Mononuclear cell (primary cell): ENCODE measurements around the gene ZDHHC19. TPM values are rescaled to one million over a fixed set of nuclear protein-coding genes. Genes with fewer than 3 reads are reported as not detected.

Experiments
- H3K27me3 ChIP-seq: 2 replicates; pipeline ENCODE4 v1.6.0; 2011; ENCODE audit warnings: low read length, control low read depth; ENCODE audit not compliant: insufficient read depth
- H3K4me1 ChIP-seq: 2 replicates; pipeline ENCODE4 v1.5.1; 2011; ENCODE audit warnings: mild to moderate bottlenecking, low read length, control low read depth; ENCODE audit not compliant: insufficient read depth
- H3K4me3 ChIP-seq: 2 replicates; pipeline ENCODE4 v1.5.1; 2011; ENCODE audit warnings: mild to moderate bottlenecking, low read length, moderate library complexity
- H3K9me3 ChIP-seq: 2 replicates; pipeline ENCODE4 v1.5.1; 2011; ENCODE audit warnings: low read depth, mild to moderate bottlenecking, control low read depth, low read length
- total RNA-seq: library from RNA; depleted of rRNA; stranded (reverse); fragments of >200 nt; gene quantifications from one replicate; pipeline ENCODE4 v1.2.3, GENCODE V29; 2012

Gene ZDHHC19
- total RNA-seq, 1 donor: not detected

GRCh38 chr3:196232882-196233251 lies 21.7 kb upstream of the ZDHHC19 start:
- no peaks in the 10 kb centered on the region for H3K27me3 ChIP-seq
- no peak overlapping the region for H3K4me3 ChIP-seq
- H3K4me1 ChIP-seq: peaks cover 7% of the 10 kb centered on the region
- no peaks in the 10 kb centered on the region for H3K9me3 ChIP-seq

GRCh38 chr3:196232154-196232881 lies 21.1 kb upstream of the ZDHHC19 start:
- Histone ChIP-seq H3K4me3 (no peak overlapping the region), H3K9me3 (no peaks in the 10 kb centered on the region), H3K4me1 (peaks cover 7% of the 10 kb centered on the region), H3K27me3 (no peaks in the 10 kb centered on the region)

GRCh38 chr3:196227629-196228493 lies 16.7 kb upstream of the ZDHHC19 start:
- H3K9me3 ChIP-seq: no peaks in the 10 kb centered on the region
- H3K27me3 ChIP-seq: no peaks in the 10 kb centered on the region
- peaks cover 7% of the 10 kb centered on the region for H3K4me1 ChIP-seq
- H3K4me3 ChIP-seq: no peak overlapping the region

- no peaks in the 10 kb centered on the region for H3K27me3 ChIP-seq
- H3K9me3 ChIP-seq: no peaks in the 10 kb centered on the region
- H3K4me3 ChIP-seq: no peak overlapping the region
- H3K4me1 ChIP-seq: no peaks in the 10 kb centered on the region
These were observed 15.9 kb upstream of the ZDHHC19 start for GRCh38 chr3:196227121-196227561.

GRCh38 chr3:196225763-196226364 lies 14.7 kb upstream of the ZDHHC19 start:
- no peaks in the 10 kb centered on the region for H3K27me3 ChIP-seq
- H3K4me1 ChIP-seq: peaks cover 6% of the 10 kb centered on the region
- no peaks in the 10 kb centered on the region for H3K9me3 ChIP-seq
- no peak overlapping the region for H3K4me3 ChIP-seq

- no peaks in the 10 kb centered on the region for H3K27me3 ChIP-seq
These were observed 13.9 kb upstream of the ZDHHC19 start for GRCh38 chr3:196225086-196225485.

GRCh38 chr3:196222876-196223595 lies 11.8 kb upstream of the ZDHHC19 start:
- H3K4me1 ChIP-seq: peaks cover 29% of the 10 kb centered on the region
- no peak overlapping the region for H3K4me3 ChIP-seq

More at GRCh38 chr3:196225086-196225485, 13.9 kb upstream of the ZDHHC19 start:
- H3K9me3 ChIP-seq: no peaks in the 10 kb centered on the region
- H3K4me3 ChIP-seq: no peak overlapping the region
- H3K4me1 ChIP-seq: peaks cover 12% of the 10 kb centered on the region

GRCh38 chr3:196220991-196221390 lies 9.8 kb upstream of the ZDHHC19 start:
- Histone ChIP-seq H3K27me3 (no peaks in the 10 kb centered on the region), H3K9me3 (no peaks in the 10 kb centered on the region), H3K4me3 (no peak overlapping the region)

More at GRCh38 chr3:196222876-196223595, 11.8 kb upstream of the ZDHHC19 start:
- Histone ChIP-seq H3K27me3 (no peaks in the 10 kb centered on the region), H3K9me3 (no peaks in the 10 kb centered on the region)

GRCh38 chr3:196220587-196220986 lies 9.4 kb upstream of the ZDHHC19 start:
- Histone ChIP-seq H3K9me3 (no peaks in the 10 kb centered on the region), H3K4me3 (no peak overlapping the region), H3K27me3 (no peaks in the 10 kb centered on the region), H3K4me1 (peaks cover 34% of the 10 kb centered on the region)

More at GRCh38 chr3:196220991-196221390, 9.8 kb upstream of the ZDHHC19 start:
- H3K4me1 ChIP-seq: peaks cover 34% of the 10 kb centered on the region

- H3K9me3 ChIP-seq: no peaks in the 10 kb centered on the region
- no peaks in the 10 kb centered on the region for H3K27me3 ChIP-seq
- peaks cover 34% of the 10 kb centered on the region for H3K4me1 ChIP-seq
- H3K4me3 ChIP-seq: no peak overlapping the region
These were observed 8.7 kb upstream of the ZDHHC19 start for GRCh38 chr3:196219970-196220311.

GRCh38 chr3:196219194-196219969 lies 8.2 kb upstream of the ZDHHC19 start:
- H3K4me1 ChIP-seq: peaks cover 34% of the 10 kb centered on the region
- no peaks in the 10 kb centered on the region for H3K9me3 ChIP-seq
- no peaks in the 10 kb centered on the region for H3K27me3 ChIP-seq
- peak overlapping the region; percentile 44 for H3K4me3 ChIP-seq

- no peak overlapping the region for H3K4me3 ChIP-seq
- no peaks in the 10 kb centered on the region for H3K27me3 ChIP-seq
- H3K9me3 ChIP-seq: no peaks in the 10 kb centered on the region
- H3K4me1 ChIP-seq: peaks cover 34% of the 10 kb centered on the region
These were observed 7.0 kb upstream of the ZDHHC19 start for GRCh38 chr3:196218155-196218712.

GRCh38 chr3:196217307-196218154 lies 6.3 kb upstream of the ZDHHC19 start:
- Histone ChIP-seq H3K4me3 (no peak overlapping the region), H3K27me3 (no peaks in the 10 kb centered on the region), H3K4me1 (peaks cover 34% of the 10 kb centered on the region), H3K9me3 (no peaks in the 10 kb centered on the region)
